ENCODE results near the gene HGF. TPM values are rescaled to one million over a fixed set of nuclear protein-coding genes. Genes with fewer than 3 reads are reported as not detected.

The HGF gene
- total RNA-seq, 1 donor from 2014 or later: not detected

GRCh38 chr7:81789406-81790119 is 19.7 kb upstream of the HGF start:
- Mint-ChIP-seq H3K4me3 (ENCODE audit: low read depth) (no peak overlapping the region), H3K36me3 (ENCODE audit: low read depth) (no peaks in the 10 kb centered on the region), H3K9me3 (no peaks in the 10 kb centered on the region), H3K4me1 (ENCODE audit: low read depth) (no peaks in the 10 kb centered on the region), H3K27me3 (ENCODE audit: low read depth) (no peaks in the 10 kb centered on the region), H3K27ac (no peak overlapping the region)
- DNase-seq (ENCODE audit: low spot score): no peak
- intact Hi-C loops (cut with micrococcal nuclease): no loop called here

GRCh38 chr7:81788246-81788645 is 18.4 kb upstream of the HGF start:
- H3K27me3 Mint-ChIP-seq (ENCODE audit: low read depth): no peaks in the 10 kb centered on the region
- intact Hi-C loops (cut with micrococcal nuclease): no loop called here
- H3K27ac Mint-ChIP-seq: no peak overlapping the region
- H3K9me3 Mint-ChIP-seq: no peaks in the 10 kb centered on the region
- H3K36me3 Mint-ChIP-seq (ENCODE audit: low read depth): no peaks in the 10 kb centered on the region
- no peak overlapping the region for H3K4me3 Mint-ChIP-seq (ENCODE audit: low read depth)
- DNase-seq (ENCODE audit: low spot score): no peak
- no peaks in the 10 kb centered on the region for H3K4me1 Mint-ChIP-seq (ENCODE audit: low read depth)

GRCh38 chr7:81783818-81784217 is 14.0 kb upstream of the HGF start:
- H3K36me3 Mint-ChIP-seq (ENCODE audit: low read depth): no peaks in the 10 kb centered on the region
- DNase-seq (ENCODE audit: low spot score): no peak
- no peaks in the 10 kb centered on the region for H3K4me1 Mint-ChIP-seq (ENCODE audit: low read depth)
- H3K27me3 Mint-ChIP-seq (ENCODE audit: low read depth): no peaks in the 10 kb centered on the region
- H3K9me3 Mint-ChIP-seq: no peaks in the 10 kb centered on the region
- H3K27ac Mint-ChIP-seq: no peak overlapping the region
- intact Hi-C loops (cut with micrococcal nuclease): no loop called here
- H3K4me3 Mint-ChIP-seq (ENCODE audit: low read depth): no peak overlapping the region

- no peaks in the 10 kb centered on the region for H3K4me1 Mint-ChIP-seq (ENCODE audit: low read depth)
- no peaks in the 10 kb centered on the region for H3K9me3 Mint-ChIP-seq
- no peak overlapping the region for H3K27ac Mint-ChIP-seq
- no peaks in the 10 kb centered on the region for H3K36me3 Mint-ChIP-seq (ENCODE audit: low read depth)
- DNase-seq (ENCODE audit: low spot score): no peak
- intact Hi-C loops (cut with micrococcal nuclease): no loop called here
- H3K27me3 Mint-ChIP-seq (ENCODE audit: low read depth): no peaks in the 10 kb centered on the region
- H3K4me3 Mint-ChIP-seq (ENCODE audit: low read depth): no peak overlapping the region
These were observed 11.3 kb upstream of the HGF start for GRCh38 chr7:81780914-81781693.

- intact Hi-C loops (cut with micrococcal nuclease): no loop called here
- no peak overlapping the region for H3K4me3 Mint-ChIP-seq (ENCODE audit: low read depth)
- no peaks in the 10 kb centered on the region for H3K36me3 Mint-ChIP-seq (ENCODE audit: low read depth)
- H3K4me1 Mint-ChIP-seq (ENCODE audit: low read depth): no peaks in the 10 kb centered on the region
- no peaks in the 10 kb centered on the region for H3K9me3 Mint-ChIP-seq
- no peak for DNase-seq (ENCODE audit: low spot score)
- H3K27me3 Mint-ChIP-seq (ENCODE audit: low read depth): no peaks in the 10 kb centered on the region
- no peak overlapping the region for H3K27ac Mint-ChIP-seq
These were observed 9.9 kb upstream of the HGF start for GRCh38 chr7:81779706-81780105.

- Mint-ChIP-seq H3K4me1 (ENCODE audit: low read depth) (no peaks in the 10 kb centered on the region), H3K36me3 (ENCODE audit: low read depth) (no peaks in the 10 kb centered on the region), H3K27ac (no peak overlapping the region), H3K27me3 (ENCODE audit: low read depth) (no peaks in the 10 kb centered on the region), H3K4me3 (ENCODE audit: low read depth) (no peak overlapping the region), H3K9me3 (no peaks in the 10 kb centered on the region)
- no peak for DNase-seq (ENCODE audit: low spot score)
- intact Hi-C loops (cut with micrococcal nuclease): no loop called here
These were observed 7.8 kb upstream of the HGF start for GRCh38 chr7:81777697-81778096.

- DNase-seq (ENCODE audit: low spot score): no peak
- no peak overlapping the region for H3K27ac Mint-ChIP-seq
- H3K9me3 Mint-ChIP-seq: no peaks in the 10 kb centered on the region
- intact Hi-C loops (cut with micrococcal nuclease): no loop called here
- no peak overlapping the region for H3K4me3 Mint-ChIP-seq (ENCODE audit: low read depth)
- H3K36me3 Mint-ChIP-seq (ENCODE audit: low read depth): no peaks in the 10 kb centered on the region
- no peaks in the 10 kb centered on the region for H3K4me1 Mint-ChIP-seq (ENCODE audit: low read depth)
- H3K27me3 Mint-ChIP-seq (ENCODE audit: low read depth): no peaks in the 10 kb centered on the region
These were observed 7.2 kb upstream of the HGF start for GRCh38 chr7:81776948-81777630.

- H3K4me1 Mint-ChIP-seq (ENCODE audit: low read depth): no peaks in the 10 kb centered on the region
- H3K9me3 Mint-ChIP-seq: no peaks in the 10 kb centered on the region
- H3K27ac Mint-ChIP-seq: no peak overlapping the region
- no peak overlapping the region for H3K4me3 Mint-ChIP-seq (ENCODE audit: low read depth)
- DNase-seq (ENCODE audit: low spot score): no peak
- H3K36me3 Mint-ChIP-seq (ENCODE audit: low read depth): no peaks in the 10 kb centered on the region
- H3K27me3 Mint-ChIP-seq (ENCODE audit: low read depth): no peaks in the 10 kb centered on the region
- intact Hi-C loops (cut with micrococcal nuclease): no loop called here
These were observed 6.3 kb upstream of the HGF start for GRCh38 chr7:81776161-81776560.

- Mint-ChIP-seq H3K27me3 (ENCODE audit: low read depth) (no peaks in the 10 kb centered on the region), H3K27ac (no peak overlapping the region), H3K36me3 (ENCODE audit: low read depth) (no peaks in the 10 kb centered on the region), H3K9me3 (no peaks in the 10 kb centered on the region), H3K4me1 (ENCODE audit: low read depth) (no peaks in the 10 kb centered on the region), H3K4me3 (ENCODE audit: low read depth) (no peak overlapping the region)
- no peak for DNase-seq (ENCODE audit: low spot score)
- intact Hi-C loops (cut with micrococcal nuclease): no loop called here
These were observed 5.7 kb upstream of the HGF start for GRCh38 chr7:81775560-81775959.

- H3K4me1 Mint-ChIP-seq (ENCODE audit: low read depth): no peaks in the 10 kb centered on the region
- intact Hi-C loops (cut with micrococcal nuclease): no loop called here
- H3K9me3 Mint-ChIP-seq: no peaks in the 10 kb centered on the region
- H3K4me3 Mint-ChIP-seq (ENCODE audit: low read depth): no peak overlapping the region
- no peak for DNase-seq (ENCODE audit: low spot score)
- no peaks in the 10 kb centered on the region for H3K36me3 Mint-ChIP-seq (ENCODE audit: low read depth)
- H3K27ac Mint-ChIP-seq: no peak overlapping the region
- no peaks in the 10 kb centered on the region for H3K27me3 Mint-ChIP-seq (ENCODE audit: low read depth)
These were observed 4.7 kb upstream of the HGF start for GRCh38 chr7:81774551-81774950.

- Mint-ChIP-seq H3K27ac (no peak overlapping the region), H3K27me3 (ENCODE audit: low read depth) (no peaks in the 10 kb centered on the region), H3K4me3 (ENCODE audit: low read depth) (no peak overlapping the region), H3K9me3 (peaks cover 6% of the 10 kb centered on the region), H3K4me1 (ENCODE audit: low read depth) (no peaks in the 10 kb centered on the region), H3K36me3 (ENCODE audit: low read depth) (no peaks in the 10 kb centered on the region)
- intact Hi-C loops (cut with micrococcal nuclease): no loop called here
- no peak for DNase-seq (ENCODE audit: low spot score)
These were observed 929 bp upstream of the HGF start for GRCh38 chr7:81770728-81771223.

- no peak overlapping the region for H3K4me3 Mint-ChIP-seq (ENCODE audit: low read depth)
- H3K4me1 Mint-ChIP-seq (ENCODE audit: low read depth): no peaks in the 10 kb centered on the region
- intact Hi-C loops (cut with micrococcal nuclease): no loop called here
- H3K9me3 Mint-ChIP-seq: peaks cover 6% of the 10 kb centered on the region
- no peak overlapping the region for H3K27ac Mint-ChIP-seq
- no peaks in the 10 kb centered on the region for H3K27me3 Mint-ChIP-seq (ENCODE audit: low read depth)
- H3K36me3 Mint-ChIP-seq (ENCODE audit: low read depth): no peaks in the 10 kb centered on the region
- DNase-seq (ENCODE audit: low spot score): no peak
These were observed 682 bp downstream of the HGF start for GRCh38 chr7:81768951-81769778.
